Activated T-cell treated with anti-CD3 and anti-CD28 coated beads, Interleukin-2, amount 50 U/mL, for 24 hours (primary cell): ENCODE data around the gene METTL26.

Experiments
- DNase-seq: peaks from one replicate; pipeline ENCODE4 v3.0.0-alpha.2; 2020
- H3K27ac Mint-ChIP-seq: 2 replicates; pipeline ENCODE4 v1.8.0; 2020; ENCODE audit warnings: mild to moderate bottlenecking, mixed read lengths
- H3K27me3 Mint-ChIP-seq: 2 replicates; pipeline ENCODE4 v1.8.0; 2020; ENCODE audit warnings: mixed read lengths
- H3K36me3 Mint-ChIP-seq: 2 replicates; pipeline ENCODE4 v1.8.0; 2020; ENCODE audit warnings: low read depth, mixed read lengths
- H3K4me1 Mint-ChIP-seq: 2 replicates; pipeline ENCODE4 v1.8.0; 2020; ENCODE audit warnings: low read depth, mixed read lengths
- H3K4me3 Mint-ChIP-seq: 2 replicates; pipeline ENCODE4 v1.8.0; 2020; ENCODE audit warnings: mild to moderate bottlenecking, moderate library complexity, mixed read lengths
- H3K9me3 Mint-ChIP-seq: 2 replicates; pipeline ENCODE4 v1.8.0; 2020; ENCODE audit warnings: mixed read lengths

The METTL26 gene

DNA sequence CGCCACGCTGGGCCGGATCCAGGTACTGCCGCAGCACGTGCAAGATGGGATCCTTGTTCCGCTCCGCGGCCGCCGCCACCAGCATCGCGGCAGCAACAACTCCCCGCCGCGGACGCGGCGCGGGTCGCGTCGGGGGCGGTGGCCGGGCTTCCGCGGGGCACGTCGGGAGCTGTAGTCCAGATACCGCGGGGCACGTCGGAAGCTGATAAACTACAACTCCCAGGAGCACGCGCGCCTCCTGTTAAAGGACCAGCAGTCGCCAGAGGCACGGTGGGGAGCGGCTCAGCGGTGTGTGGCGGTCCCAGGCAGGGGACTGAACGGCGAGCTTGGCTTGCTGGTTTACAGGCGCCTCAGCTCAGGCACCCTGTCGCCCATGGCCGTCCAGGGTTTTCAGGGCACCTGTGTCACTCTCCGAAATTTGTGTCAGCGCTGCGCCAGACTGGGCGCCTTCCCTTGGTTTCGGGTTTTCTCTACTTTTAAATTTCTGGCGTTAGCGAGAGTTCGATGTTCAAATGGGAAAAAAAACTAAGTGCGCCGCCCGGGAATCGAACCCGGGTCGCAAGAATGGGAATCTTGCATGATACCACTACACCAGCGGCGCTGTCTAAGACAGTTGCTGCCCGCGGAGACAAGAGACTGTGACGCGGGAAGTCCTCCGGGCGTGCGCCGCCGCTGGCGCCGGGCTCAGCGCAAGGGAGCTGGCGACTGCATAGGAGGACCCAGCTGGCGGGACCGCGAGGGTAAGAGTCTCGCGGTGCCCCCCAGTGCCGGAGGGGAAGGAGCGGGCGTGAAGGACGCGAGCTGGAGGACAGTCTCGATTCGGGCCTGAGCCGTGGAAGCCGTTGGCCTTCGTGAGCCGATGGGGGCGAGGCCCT, at the start of gene METTL26:
TSS of gene METTL26 (minus strand) at position 100 of the 875 bp plus-strand sequence. CDS start at position 85, 15 bp downstream.
- peaks cover 21% of the 10 kb centered on the region for H3K36me3 Mint-ChIP-seq

DNA sequence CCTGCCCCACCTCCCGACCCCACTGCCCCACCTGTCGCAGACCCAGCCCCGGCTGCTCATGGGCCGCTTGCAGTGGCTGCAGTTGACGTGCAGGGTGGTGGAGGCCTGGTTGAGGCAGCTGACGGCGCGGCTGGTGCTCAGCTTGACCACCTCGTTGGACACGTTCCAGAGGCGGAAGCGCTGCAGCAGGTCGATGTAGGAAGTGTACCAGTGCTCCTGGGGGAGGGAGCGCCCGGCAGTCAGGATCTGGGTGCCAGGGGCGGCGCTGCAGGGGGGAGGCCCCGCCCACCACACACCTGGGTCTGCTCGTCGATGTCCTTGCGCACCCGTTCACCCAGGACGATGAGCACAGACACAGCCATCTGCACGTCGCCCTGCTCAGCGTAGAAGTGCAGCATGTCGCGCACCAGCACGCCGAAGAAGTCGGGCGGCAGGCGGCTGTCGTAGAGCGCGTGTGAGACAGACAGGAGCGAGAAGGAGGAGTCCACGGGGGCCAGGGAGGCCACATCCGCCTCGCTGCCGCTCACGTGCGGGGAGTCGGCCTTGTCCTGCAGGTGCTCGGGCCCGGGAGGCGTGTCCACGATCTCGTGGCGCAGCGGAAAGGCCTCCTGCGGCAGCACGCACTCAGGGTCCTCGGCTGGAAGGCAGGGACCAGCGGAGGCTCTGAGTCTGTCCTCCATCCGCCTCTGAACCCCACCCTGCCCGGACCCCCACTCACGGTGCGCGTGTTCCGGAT, 49.0 kb upstream of the METTL26 start:
- no peaks in the 10 kb centered on the region for H3K9me3 Mint-ChIP-seq
- H3K27me3 Mint-ChIP-seq: no peaks in the 10 kb centered on the region
- peak overlapping the region; percentile 20 for H3K4me3 Mint-ChIP-seq
- H3K4me1 Mint-ChIP-seq: peaks cover 58% of the 10 kb centered on the region
- DNase-seq: no peak
- H3K27ac Mint-ChIP-seq: no peak overlapping the region
- peaks cover 73% of the 10 kb centered on the region for H3K36me3 Mint-ChIP-seq

More for the DNA sequence above, at the start of gene METTL26:
- H3K4me3 Mint-ChIP-seq: peak within 1 kb of the TSS; percentile 86
- H3K27me3 Mint-ChIP-seq: no peaks in the 10 kb centered on the region
- H3K9me3 Mint-ChIP-seq: no peaks in the 10 kb centered on the region
- peak within 1 kb of the TSS; percentile 98 for H3K27ac Mint-ChIP-seq
- peaks cover 17% of the 10 kb centered on the region for H3K4me1 Mint-ChIP-seq
- peak; percentile 99 for DNase-seq

DNA sequence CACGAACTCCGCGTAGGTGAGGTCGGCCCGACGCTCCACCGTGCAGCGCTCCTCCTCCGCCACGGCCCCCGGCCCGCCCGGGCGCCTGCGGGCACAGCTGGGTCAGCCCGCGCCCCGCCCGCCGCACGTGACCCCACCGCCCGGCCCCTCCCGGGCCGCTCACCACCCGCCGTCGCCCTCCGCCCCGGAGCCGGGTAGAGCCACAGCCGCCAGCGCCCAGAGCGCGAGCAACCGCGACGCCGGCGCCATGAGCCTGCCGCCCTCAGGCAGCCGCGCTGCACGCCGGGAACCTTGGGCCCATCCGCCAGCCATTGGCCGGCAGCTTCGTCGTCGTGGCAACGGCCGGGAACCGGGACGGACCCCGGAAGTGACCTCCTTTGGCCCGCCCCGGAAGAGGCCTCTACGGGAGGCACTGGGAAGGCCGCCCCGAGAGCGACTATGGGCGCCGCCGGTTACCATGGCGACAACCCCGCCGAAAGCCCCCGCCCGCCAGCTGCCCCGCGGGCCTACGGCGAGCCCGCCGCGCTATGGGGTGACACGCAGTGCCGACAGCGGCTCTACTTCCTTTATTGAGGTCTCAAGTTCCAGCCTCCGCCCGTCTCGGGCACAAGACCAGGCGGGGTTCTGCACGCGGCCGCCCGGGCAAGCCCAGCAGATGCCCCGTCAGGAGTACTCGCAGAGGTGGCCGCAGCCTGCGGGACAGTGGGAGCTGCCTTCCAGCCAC, 48.1 kb upstream of the METTL26 start, which contains the start of gene JMJD8:
TSS of gene JMJD8 (minus strand) at position 264 of the 724 bp plus-strand sequence. CDS start at position 249, 15 bp downstream.
- Mint-ChIP-seq H3K4me1 (peaks cover 58% of the 10 kb centered on the region), H3K36me3 (peaks cover 65% of the 10 kb centered on the region), H3K9me3 (no peaks in the 10 kb centered on the region), H3K4me3 (peak within 1 kb of the TSS; percentile 84), H3K27ac (peak within 1 kb of the TSS; percentile 88), H3K27me3 (no peaks in the 10 kb centered on the region)
- DNase-seq: peak; percentile 99

- peak overlapping the region; percentile 84 for H3K4me3 Mint-ChIP-seq
- no peaks in the 10 kb centered on the region for H3K27me3 Mint-ChIP-seq
- H3K27ac Mint-ChIP-seq: peak overlapping the region; percentile 88
- H3K9me3 Mint-ChIP-seq: no peaks in the 10 kb centered on the region
- peak; percentile 57 for DNase-seq
- H3K36me3 Mint-ChIP-seq: peaks cover 61% of the 10 kb centered on the region
- H3K4me1 Mint-ChIP-seq: peaks cover 55% of the 10 kb centered on the region
Observed at GRCh38 chr16:683396-684070, 47.4 kb upstream of the METTL26 start.

- Mint-ChIP-seq H3K4me1 (peaks cover 53% of the 10 kb centered on the region), H3K9me3 (no peaks in the 10 kb centered on the region), H3K27me3 (no peaks in the 10 kb centered on the region), H3K36me3 (peaks cover 58% of the 10 kb centered on the region), H3K27ac (peak overlapping the region; percentile 88), H3K4me3 (peak overlapping the region; percentile 84)
- DNase-seq: no peak
Observed at GRCh38 chr16:682493-683395, 46.6 kb upstream of the METTL26 start.

- Mint-ChIP-seq H3K27ac (peak overlapping the region; percentile 88), H3K36me3 (peaks cover 51% of the 10 kb centered on the region), H3K4me1 (peaks cover 50% of the 10 kb centered on the region), H3K9me3 (no peaks in the 10 kb centered on the region), H3K27me3 (peaks cover 2% of the 10 kb centered on the region), H3K4me3 (peak overlapping the region; percentile 84)
- no peak for DNase-seq
Observed at GRCh38 chr16:681746-682427, 45.8 kb upstream of the METTL26 start.

DNA sequence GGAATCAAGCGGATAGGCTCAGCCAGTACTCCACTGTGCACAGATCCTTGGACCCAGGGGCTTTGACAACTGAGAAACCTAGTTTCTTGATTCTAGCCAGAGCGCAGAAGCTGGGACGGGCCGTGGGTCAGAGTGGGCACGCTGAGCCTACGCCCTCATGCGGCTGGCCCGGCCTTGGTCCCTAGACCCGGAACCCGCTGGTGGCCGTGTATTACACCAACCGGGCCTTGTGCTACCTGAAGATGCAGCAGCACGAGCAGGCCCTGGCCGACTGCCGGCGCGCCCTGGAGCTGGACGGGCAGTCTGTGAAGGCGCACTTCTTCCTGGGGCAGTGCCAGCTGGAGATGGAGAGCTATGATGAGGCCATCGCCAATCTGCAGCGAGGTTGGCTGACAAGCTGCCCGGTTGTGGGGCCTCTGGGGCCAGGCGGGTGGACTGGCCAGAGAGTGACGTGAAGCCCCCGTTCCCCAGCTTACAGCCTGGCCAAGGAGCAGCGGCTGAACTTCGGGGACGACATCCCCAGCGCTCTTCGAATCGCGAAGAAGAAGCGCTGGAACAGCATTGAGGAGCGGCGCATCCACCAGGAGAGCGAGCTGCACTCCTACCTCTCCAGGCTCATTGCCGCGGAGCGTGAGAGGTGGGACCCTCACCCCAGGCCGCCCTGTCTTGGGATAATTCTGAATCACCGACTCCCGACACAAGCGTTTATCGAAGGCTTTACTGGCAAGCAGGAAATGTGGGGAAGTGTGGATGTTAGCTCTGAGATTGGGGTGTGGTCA, 45.1 kb upstream of the METTL26 start:
- no peaks in the 10 kb centered on the region for H3K9me3 Mint-ChIP-seq
- peak overlapping the region; percentile 84 for H3K4me3 Mint-ChIP-seq
- H3K27ac Mint-ChIP-seq: peak overlapping the region; percentile 88
- peaks cover 45% of the 10 kb centered on the region for H3K36me3 Mint-ChIP-seq
- peaks cover 49% of the 10 kb centered on the region for H3K4me1 Mint-ChIP-seq
- DNase-seq: peak; percentile 54
- H3K27me3 Mint-ChIP-seq: peaks cover 5% of the 10 kb centered on the region

GRCh38 chr16:680625-680945, 44.5 kb upstream of the METTL26 start:
- DNase-seq: no peak
- H3K27me3 Mint-ChIP-seq: peaks cover 5% of the 10 kb centered on the region
- H3K27ac Mint-ChIP-seq: peak overlapping the region; percentile 88
- no peaks in the 10 kb centered on the region for H3K9me3 Mint-ChIP-seq
- H3K4me3 Mint-ChIP-seq: peak overlapping the region; percentile 84
- H3K36me3 Mint-ChIP-seq: peaks cover 39% of the 10 kb centered on the region
- peaks cover 43% of the 10 kb centered on the region for H3K4me1 Mint-ChIP-seq

DNA sequence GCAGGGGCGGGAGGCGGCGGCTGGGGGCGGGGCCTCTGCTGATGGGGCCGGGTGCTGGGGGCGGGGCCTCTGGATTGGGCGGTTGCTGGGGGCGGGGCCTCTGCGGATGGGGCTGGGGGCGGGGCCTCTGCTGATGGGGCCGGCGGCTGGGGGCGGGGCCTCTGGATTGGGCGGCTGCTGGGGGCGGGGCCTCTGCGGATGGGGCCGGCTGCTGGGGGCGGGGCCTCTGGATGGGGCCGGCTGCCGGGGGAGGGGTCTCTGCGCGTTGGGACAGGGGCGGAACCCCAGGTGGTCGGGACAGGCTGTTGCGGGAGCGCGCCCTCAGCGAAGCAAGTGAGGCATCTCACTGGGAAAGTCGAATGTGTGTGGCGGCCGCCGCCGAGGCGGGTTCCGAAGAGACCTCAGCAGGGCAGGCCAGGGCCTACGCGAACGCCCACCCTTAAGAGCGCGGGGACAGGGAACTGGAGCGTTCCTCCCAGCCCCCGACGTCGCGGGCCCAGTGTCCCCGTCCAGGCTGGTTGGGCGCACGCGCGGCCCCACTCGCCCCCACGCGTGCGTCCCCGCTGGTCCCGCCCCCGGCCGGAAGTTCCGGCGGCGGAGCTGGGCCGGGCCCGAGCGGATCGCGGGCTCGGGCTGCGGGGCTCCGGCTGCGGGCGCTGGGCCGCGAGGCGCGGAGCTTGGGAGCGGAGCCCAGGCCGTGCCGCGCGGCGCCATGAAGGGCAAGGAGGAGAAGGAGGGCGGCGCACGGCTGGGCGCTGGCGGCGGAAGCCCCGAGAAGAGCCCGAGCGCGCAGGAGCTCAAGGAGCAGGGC, 43.9 kb upstream of the METTL26 start, which contains the start of gene STUB1:
TSS of gene STUB1 (plus strand) at position 597 of the 811 bp plus-strand sequence. CDS start at position 713, 116 bp downstream.
- peak within 1 kb of the TSS; percentile 96 for H3K27ac Mint-ChIP-seq
- H3K4me1 Mint-ChIP-seq: peaks cover 43% of the 10 kb centered on the region
- DNase-seq: peak; percentile 93
- peaks cover 8% of the 10 kb centered on the region for H3K27me3 Mint-ChIP-seq
- peaks cover 34% of the 10 kb centered on the region for H3K36me3 Mint-ChIP-seq
- no peaks in the 10 kb centered on the region for H3K9me3 Mint-ChIP-seq
- H3K4me3 Mint-ChIP-seq: peak within 1 kb of the TSS; percentile 84

GRCh38 chr16:678858-679813, 43.0 kb upstream of the METTL26 start:
- H3K36me3 Mint-ChIP-seq: peaks cover 37% of the 10 kb centered on the region
- no peak for DNase-seq
- H3K27ac Mint-ChIP-seq: peak overlapping the region; percentile 90
- peak overlapping the region; percentile 79 for H3K4me3 Mint-ChIP-seq
- peaks cover 9% of the 10 kb centered on the region for H3K27me3 Mint-ChIP-seq
- H3K4me1 Mint-ChIP-seq: peaks cover 39% of the 10 kb centered on the region
- no peaks in the 10 kb centered on the region for H3K9me3 Mint-ChIP-seq
